Hypothalamus (tissue), 51 donors: ENCODE data around the gene OTOS.

ENCODE experiments used
- DNase-seq, 51 donors: peaks; one replicate each; lab custom pipeline; 2025; lab: John Stamatoyannopoulos, UW

Gene OTOS

GRCh38 chr2:240139011-240139441 is 1.4 kb downstream of the OTOS start:
- no peak for DNase-seq

- no peak for DNase-seq
These were observed 2.0 kb downstream of the OTOS start for GRCh38 chr2:240138254-240138984.

DNA sequence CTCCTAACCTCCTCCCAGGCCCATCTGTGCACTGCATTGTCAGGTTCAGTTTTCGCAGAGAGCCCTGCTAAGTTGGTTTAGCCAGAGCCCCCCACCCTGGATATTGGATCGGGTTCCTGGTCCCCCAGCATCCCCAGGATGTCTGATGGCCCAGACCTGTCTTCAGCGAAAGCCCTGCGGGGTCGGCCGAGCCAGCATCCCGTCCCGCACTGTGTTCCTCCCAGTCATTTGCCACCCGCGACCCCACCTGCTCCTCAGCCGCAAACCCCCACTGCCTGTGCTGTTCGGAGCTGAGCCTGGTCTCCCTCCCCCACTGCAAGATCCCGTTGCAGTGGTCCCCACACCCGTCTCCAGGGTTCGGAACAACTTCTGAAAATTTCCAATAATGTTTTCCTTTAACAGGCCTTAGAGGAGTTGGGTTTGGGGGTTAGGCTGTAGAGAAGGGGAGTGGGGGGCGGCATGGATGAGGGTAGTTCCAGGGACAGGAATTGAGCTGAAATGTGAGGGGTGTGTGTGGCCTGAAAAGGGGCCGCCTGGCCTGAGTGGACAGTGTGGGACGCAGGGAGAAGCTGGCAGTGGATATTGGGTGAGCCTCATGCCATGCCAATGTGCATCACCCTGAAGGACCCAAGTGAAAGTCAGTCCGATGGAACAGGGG is 2.7 kb downstream of the OTOS start:
- DNase-seq: no peak

GRCh38 chr2:240136671-240137292 is 3.7 kb downstream of the OTOS start:
- DNase-seq: peak in 1 of 51 donors; percentile 28

DNA sequence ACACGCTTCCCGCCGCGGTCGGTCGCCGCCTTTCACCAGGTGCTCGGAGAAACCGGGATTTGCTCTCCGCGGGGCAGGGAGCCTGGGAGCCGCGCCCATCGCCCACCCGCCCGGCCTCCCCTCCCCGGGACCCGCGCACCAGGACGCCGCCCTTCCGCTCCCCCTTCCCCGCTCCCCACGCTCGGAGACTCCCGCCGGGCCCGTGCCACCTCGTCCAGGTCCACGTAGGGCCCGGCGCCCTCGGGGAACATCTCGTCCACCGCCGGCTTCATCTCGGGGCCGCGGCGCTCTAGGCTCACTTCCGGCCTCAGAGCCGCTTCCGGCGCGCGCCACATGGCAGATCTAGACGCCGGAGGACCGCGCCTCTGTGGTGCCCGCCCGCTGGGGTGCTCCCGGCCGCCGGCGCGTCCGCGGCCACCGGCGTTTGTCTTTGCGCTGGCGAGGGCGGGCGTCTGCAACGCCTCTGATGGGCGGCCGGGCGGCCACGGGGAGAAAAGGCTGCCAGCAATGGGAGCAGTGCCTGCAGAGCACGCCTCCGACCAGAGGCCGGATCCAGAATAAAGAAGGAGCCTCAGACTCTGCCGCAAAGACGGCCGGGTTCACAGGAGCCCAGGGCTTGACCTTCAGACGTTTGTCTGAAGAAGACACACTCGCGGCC is 4.3 kb downstream of the OTOS start, which contains the start of gene COPS9:
TSS of gene COPS9 (minus strand) at position 293 of the 658 bp plus-strand sequence. CDS start at position 272, 21 bp downstream.
- peak in 48 of 51 donors; percentile 31 to 89 (median 76) for DNase-seq

- DNase-seq: no peak
These were observed 4.8 kb downstream of the OTOS start for GRCh38 chr2:240135706-240136012.

- DNase-seq: no peak
These were observed 5.4 kb downstream of the OTOS start for GRCh38 chr2:240134956-240135520.

DNA sequence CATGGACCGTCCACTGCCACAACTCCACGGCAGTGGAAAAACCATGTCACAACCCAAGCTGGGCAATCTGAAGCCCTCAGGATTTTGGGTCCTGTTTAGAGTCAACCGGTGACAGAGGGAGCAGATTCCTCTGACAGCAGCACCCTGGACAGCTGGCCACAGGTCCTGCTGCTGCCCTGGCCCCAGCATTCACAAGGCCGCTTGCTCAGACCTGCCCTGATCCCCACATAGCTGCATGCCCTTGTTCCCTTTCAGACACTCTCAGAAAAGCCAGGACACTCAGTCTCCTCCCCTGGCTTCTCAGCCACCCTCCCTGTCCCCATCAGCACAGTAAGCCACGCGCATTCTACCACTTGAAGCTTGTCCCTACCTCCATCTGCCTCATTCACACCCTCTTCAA is 6.0 kb downstream of the OTOS start:
- DNase-seq: no peak

DNA sequence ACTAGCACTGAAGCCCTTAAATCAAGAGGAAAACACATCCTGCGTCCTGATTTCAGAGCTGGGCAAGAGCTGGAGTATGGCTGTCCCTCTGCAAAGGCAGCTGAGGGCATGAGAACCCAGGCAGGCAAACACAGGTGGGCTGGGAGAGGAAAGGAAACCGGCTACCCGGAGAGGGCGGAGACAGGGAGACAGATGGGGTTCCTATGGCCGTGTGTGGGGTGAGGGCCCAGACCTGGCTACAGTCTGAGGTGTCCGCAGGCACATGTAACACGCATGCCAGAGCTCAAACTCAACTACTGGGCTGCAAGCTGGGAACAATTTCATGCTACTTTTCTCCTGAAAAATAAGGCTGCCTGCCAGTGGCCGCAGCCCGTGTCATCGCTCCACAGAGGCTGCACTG is 7.1 kb downstream of the OTOS start:
- no peak for DNase-seq

GRCh38 chr2:240132651-240132980 is 7.8 kb downstream of the OTOS start:
- DNase-seq: peak in 4 of 51 donors; percentile 7 to 54 (median 14)

DNA sequence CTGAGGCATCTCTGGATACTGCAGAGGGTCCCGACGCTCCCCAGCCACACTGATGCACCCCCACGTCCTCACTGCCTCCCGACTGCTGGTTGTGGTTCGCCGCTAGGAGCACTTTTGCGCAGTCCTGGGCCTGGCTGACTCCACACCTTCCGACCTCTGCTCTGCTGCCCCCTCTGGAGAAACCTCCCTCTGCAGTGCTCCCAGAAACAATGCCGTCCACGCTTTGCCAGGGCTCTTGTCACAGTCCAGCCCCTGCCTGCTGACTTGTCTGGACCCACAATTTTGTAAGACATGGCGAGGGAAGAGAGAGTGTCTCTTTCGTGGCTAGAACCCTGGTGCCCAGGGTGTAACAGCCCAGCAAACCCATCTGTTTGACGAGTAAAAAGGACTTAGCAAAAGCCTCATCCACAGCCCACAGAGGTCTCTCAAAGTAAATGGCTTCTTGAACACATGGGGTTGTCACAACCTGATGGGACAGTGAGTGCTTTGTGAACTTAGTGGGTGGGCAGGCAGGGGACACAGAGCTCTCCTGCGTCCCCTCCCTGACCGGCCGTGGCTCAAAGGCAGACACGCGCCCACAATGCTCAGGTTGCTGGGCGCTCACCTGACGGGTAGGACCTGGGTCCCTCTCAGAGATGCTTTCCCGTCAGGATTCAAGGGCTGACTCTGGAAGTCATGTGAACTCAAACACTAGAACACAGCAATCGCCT is 8.4 kb downstream of the OTOS start:
- no peak for DNase-seq

- DNase-seq: no peak
These were observed 9.2 kb downstream of the OTOS start for GRCh38 chr2:240131296-240131695.

- DNase-seq: no peak
These were observed 9.9 kb downstream of the OTOS start for GRCh38 chr2:240130393-240131195.

GRCh38 chr2:240129731-240130392 is 10.6 kb downstream of the OTOS start:
- no peak for DNase-seq

GRCh38 chr2:240129311-240129710 is 11.1 kb downstream of the OTOS start:
- DNase-seq: no peak

GRCh38 chr2:240128608-240129145 is 11.8 kb downstream of the OTOS start:
- no peak for DNase-seq

- DNase-seq: no peak
These were observed 12.4 kb downstream of the OTOS start for GRCh38 chr2:240127911-240128607.

DNA sequence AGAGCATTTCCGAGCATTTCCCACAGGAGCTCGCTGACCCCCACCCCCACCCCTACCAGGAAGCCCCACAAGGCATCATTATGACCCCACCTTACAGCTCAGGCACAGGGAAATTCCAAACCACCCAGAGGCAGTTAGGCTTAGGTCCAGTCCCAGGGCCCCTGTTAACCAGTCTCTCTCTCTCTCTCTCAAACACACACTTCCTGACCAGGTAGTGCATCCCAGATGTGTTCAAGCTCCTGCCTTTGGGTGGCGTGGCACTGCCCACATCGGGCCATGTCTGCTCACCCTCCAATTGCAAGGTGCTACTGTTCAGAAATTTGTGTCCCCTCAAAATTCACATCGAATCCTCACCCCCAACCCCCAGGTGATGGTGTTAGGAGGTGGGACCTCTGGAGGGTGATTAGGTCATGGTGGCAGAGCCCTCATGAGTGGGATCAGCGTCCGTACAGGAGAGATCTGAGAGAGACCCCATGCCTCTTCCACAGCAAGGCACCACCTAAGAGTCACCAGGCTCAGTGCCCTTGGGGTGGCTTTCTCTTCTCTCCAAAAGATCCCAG is 13.2 kb downstream of the OTOS start:
- no peak for DNase-seq
